DMS 273 (cell line): ENCODE results near the gene XCL1.
A peak's percentile ranks its signal among the peaks of the same experiment; 100 is the strongest.
"Not testable (repeated sequence)": the region's sequence is repeated elsewhere in the genome, so short reads cannot be mapped to it uniquely, and the experiment has no call there.

Experiments used
- DNase-seq: peaks from one replicate; lab custom pipeline; 2025; ENCODE audit not compliant: unreplicated experiment; lab: John Stamatoyannopoulos, UW

The XCL1 gene

GRCh38 chr1:168567007-168567406 is 9.4 kb upstream of the XCL1 start:
- DNase-seq: no peak

GRCh38 chr1:168567568-168567967 is 8.8 kb upstream of the XCL1 start:
- no peak for DNase-seq

GRCh38 chr1:168568346-168568745 is 8.1 kb upstream of the XCL1 start:
- no peak for DNase-seq

GRCh38 chr1:168570652-168571051 is 5.8 kb upstream of the XCL1 start:
- DNase-seq: no peak

- DNase-seq: no peak
Measured at GRCh38 chr1:168572633-168573032, 3.8 kb upstream of the XCL1 start.

- peak; percentile 47 for DNase-seq
Measured at GRCh38 chr1:168574234-168574633, 2.2 kb upstream of the XCL1 start.

GRCh38 chr1:168578531-168579185 is 2.3 kb downstream of the XCL1 start:
- not testable (repeated sequence) for DNase-seq

- DNase-seq: not testable (repeated sequence)
Measured at GRCh38 chr1:168580290-168580689, 3.9 kb downstream of the XCL1 start.

GRCh38 chr1:168580991-168581390 is 4.6 kb downstream of the XCL1 start:
- DNase-seq: not testable (repeated sequence)

- no peak for DNase-seq
Measured at GRCh38 chr1:168581817-168582572, 5.6 kb downstream of the XCL1 start.

- DNase-seq: no peak
Measured at GRCh38 chr1:168582688-168583336, 6.4 kb downstream of the XCL1 start.

- DNase-seq: no peak
Measured at GRCh38 chr1:168583571-168583970, 7.2 kb downstream of the XCL1 start.

GRCh38 chr1:168585191-168585590 is 8.8 kb downstream of the XCL1 start:
- no peak for DNase-seq

GRCh38 chr1:168585937-168586336 is 9.5 kb downstream of the XCL1 start:
- DNase-seq: no peak

GRCh38 chr1:168589167-168589566 is 12.8 kb downstream of the XCL1 start:
- no peak for DNase-seq

GRCh38 chr1:168591066-168591465 is 14.7 kb downstream of the XCL1 start:
- DNase-seq: no peak

GRCh38 chr1:168591641-168592250 is 15.3 kb downstream of the XCL1 start:
- no peak for DNase-seq

GRCh38 chr1:168595403-168595802 is 19.0 kb downstream of the XCL1 start:
- not testable (repeated sequence) for DNase-seq

GRCh38 chr1:168598125-168598524 is 21.7 kb downstream of the XCL1 start:
- DNase-seq: no peak

- DNase-seq: no peak
Measured at GRCh38 chr1:168598892-168599291, 22.5 kb downstream of the XCL1 start.

GRCh38 chr1:168599641-168600040 is 23.2 kb downstream of the XCL1 start:
- DNase-seq: no peak

GRCh38 chr1:168601051-168601450 is 24.6 kb downstream of the XCL1 start:
- DNase-seq: no peak
